ENCODE results near the gene MAP1B.

MAP1B gene

GRCh38 chr5:72067682-72068470 lies 39.4 kb upstream of the MAP1B start:
- DNase-seq (ENCODE audit: low read depth) = no peak
- TF ChIP-seq CTCF (IDR thresholded peaks at IDR 0.05; ENCODE audit: insufficient read depth, low read depth, low read length, missing control alignments) = no peak
- no peak overlapping the region for H3K4me3 ChIP-seq (ENCODE audit: low read depth, low read length)

- TF ChIP-seq CTCF (IDR thresholded peaks at IDR 0.05; ENCODE audit: insufficient read depth, low read depth, low read length, missing control alignments) = no peak
- no peak overlapping the region for H3K4me3 ChIP-seq (ENCODE audit: low read depth, low read length)
- no peak for DNase-seq (ENCODE audit: low read depth)
Observed at GRCh38 chr5:72070529-72070928, 36.7 kb upstream of the MAP1B start.

GRCh38 chr5:72071906-72072305 lies 35.4 kb upstream of the MAP1B start:
- TF ChIP-seq CTCF (IDR thresholded peaks at IDR 0.05; ENCODE audit: insufficient read depth, low read depth, low read length, missing control alignments) = no peak
- DNase-seq (ENCODE audit: low read depth) = no peak
- no peak overlapping the region for H3K4me3 ChIP-seq (ENCODE audit: low read depth, low read length)

GRCh38 chr5:72074251-72074650 lies 33.0 kb upstream of the MAP1B start:
- H3K4me3 ChIP-seq (ENCODE audit: low read depth, low read length) = no peak overlapping the region
- DNase-seq (ENCODE audit: low read depth) = no peak
- TF ChIP-seq CTCF (IDR thresholded peaks at IDR 0.05; ENCODE audit: insufficient read depth, low read depth, low read length, missing control alignments) = no peak

- no peak overlapping the region for H3K4me3 ChIP-seq (ENCODE audit: low read depth, low read length)
- no peak for DNase-seq (ENCODE audit: low read depth)
- no peak for TF ChIP-seq CTCF (IDR thresholded peaks at IDR 0.05; ENCODE audit: insufficient read depth, low read depth, low read length, missing control alignments)
Observed at GRCh38 chr5:72075461-72075860, 31.8 kb upstream of the MAP1B start.

- no peak for DNase-seq (ENCODE audit: low read depth)
- no peak for TF ChIP-seq CTCF (IDR thresholded peaks at IDR 0.05; ENCODE audit: insufficient read depth, low read depth, low read length, missing control alignments)
Observed at GRCh38 chr5:72076621-72077300, 30.5 kb upstream of the MAP1B start.

More at GRCh38 chr5:72076621-72077300, 30.5 kb upstream of the MAP1B start:
- no peak overlapping the region for H3K4me3 ChIP-seq (ENCODE audit: low read depth, low read length)
